IMR-90 (cell line): ENCODE measurements around the gene LRRC7. TPM values are rescaled to one million over a fixed set of nuclear protein-coding genes. Genes with fewer than 3 reads are reported as not detected.

ENCODE experiments used
- ATAC-seq: fragments of 200-7000 bp; cut with Tn5 transposase; 2 replicates; pipeline ENCODE4 v1.9.1; 2020; ENCODE audit warnings: low read depth, mild to moderate bottlenecking, moderate library complexity
- BruUV-seq: library from RNA; stranded (reverse); fragments of 400-500 nt; replicated peaks from 2 replicates; lab custom pipeline; 2021; lab: Mats Ljungman, UMichigan
- CTCF ChIA-PET: fragments of 300-600 bp; formaldehyde crosslinking; extraction: SDS; loops from one replicate; lab custom pipeline; 2021; ENCODE audit warnings: antibody characterized with exemption; lab: Yijun Ruan, JAX
- POLR2A ChIA-PET: fragments of 300-600 bp; sonication (Branson Sonifier 250); formaldehyde crosslinking; loops from one replicate; lab custom pipeline; 2022; ENCODE audit warnings: antibody characterized with exemption; ENCODE audit not compliant: unreplicated experiment; lab: Charles Lee
- DNase-seq: peaks from one replicate; pipeline ENCODE4 v3.0.0; 2013
- H2AFZ ChIP-seq: replicated peaks from 2 replicates; pipeline ENCODE3; 2013; ENCODE audit warnings: low read length, mild to moderate bottlenecking; ENCODE audit not compliant: poor library complexity
- H2AK5ac ChIP-seq: 2 replicates; pipeline ENCODE4 v1.6.1; 2013; ENCODE audit warnings: low read depth, low read length, inconsistent platforms
- H2AK9ac ChIP-seq: replicated peaks from 2 replicates; pipeline ENCODE3; 2013; ENCODE audit warnings: mild to moderate bottlenecking, low read depth, low read length, moderate library complexity; ENCODE audit not compliant: poor library complexity
- H2BK120ac ChIP-seq: 2 replicates; pipeline ENCODE4 v1.6.1; 2013; ENCODE audit warnings: low read depth, low read length, inconsistent platforms
- H2BK15ac ChIP-seq: 3 replicates; pipeline ENCODE4 v1.6.1; 2013; ENCODE audit warnings: low read depth, low read length, inconsistent platforms
- H2BK20ac ChIP-seq: 2 replicates; pipeline ENCODE4 v1.6.1; 2013; ENCODE audit warnings: low read depth, mild to moderate bottlenecking, inconsistent platforms, low read length, moderate library complexity
- H2BK5ac ChIP-seq: 2 replicates; pipeline ENCODE4 v1.6.1; 2013; ENCODE audit warnings: mild to moderate bottlenecking, low read depth, low read length, inconsistent platforms; ENCODE audit not compliant: poor library complexity, severe bottlenecking
- H3K14ac ChIP-seq: replicated peaks from 2 replicates; pipeline ENCODE4 v1.6.1; 2013; ENCODE audit warnings: low read depth, low read length, inconsistent platforms
- H3K18ac ChIP-seq: 2 replicates; pipeline ENCODE4 v1.6.1; 2013; ENCODE audit warnings: low read depth, low read length, control low read depth
- H3K23ac ChIP-seq: 2 replicates; pipeline ENCODE4 v1.6.1; 2013; ENCODE audit warnings: low read depth, low read length, inconsistent platforms
- H3K27ac ChIP-seq: 2 replicates; pipeline ENCODE4 v1.5.1; 2013; ENCODE audit warnings: mild to moderate bottlenecking, control low read depth, low read length; ENCODE audit not compliant: insufficient read depth
- H3K27me3 ChIP-seq: 2 replicates; pipeline ENCODE4 v1.6.1; 2013; ENCODE audit warnings: low read length; ENCODE audit not compliant: control insufficient read depth, insufficient read depth
- H3K36me3 ChIP-seq: 2 replicates; pipeline ENCODE4 v1.6.1; 2013; ENCODE audit warnings: low read length, mixed read lengths; ENCODE audit not compliant: control insufficient read depth, insufficient read depth
- H3K4ac ChIP-seq: 2 replicates; pipeline ENCODE4 v1.6.1; 2013; ENCODE audit warnings: low read depth, low read length, inconsistent platforms
- H3K4me1 ChIP-seq: 2 replicates; pipeline ENCODE4 v1.6.1; 2013; ENCODE audit warnings: low read length, mixed read lengths; ENCODE audit not compliant: control insufficient read depth, insufficient read depth
- H3K4me2 ChIP-seq: 2 replicates; pipeline ENCODE4 v1.6.1; 2013; ENCODE audit warnings: low read depth, mild to moderate bottlenecking, control low read depth, low read length, moderate library complexity
- H3K4me3 ChIP-seq: 2 replicates; pipeline ENCODE4 v1.5.1; 2013; ENCODE audit warnings: low read depth, mild to moderate bottlenecking, control low read depth, low read length, moderate library complexity; ENCODE audit not compliant: insufficient read depth
- H3K56ac ChIP-seq: 2 replicates; pipeline ENCODE4 v1.6.1; 2013; ENCODE audit warnings: low read length, inconsistent platforms; ENCODE audit not compliant: insufficient read depth; ENCODE audit errors: extremely low read depth
- H3K79me1 ChIP-seq, 2 experiments: 2 replicates each; pipeline ENCODE4 v1.6.1; 2013; ENCODE audit warnings: low read length in 2 of 2, inconsistent platforms in 1 of 2, low read depth in 1 of 2
- H3K9ac ChIP-seq: 2 replicates; pipeline ENCODE4 v1.6.1; 2013; ENCODE audit warnings: low read depth, low read length, control low read depth
- H3K9me1 ChIP-seq: 2 replicates; pipeline ENCODE4 v1.6.1; 2013; ENCODE audit warnings: low read length, inconsistent platforms; ENCODE audit not compliant: insufficient read depth
- H3K9me3 ChIP-seq: 2 replicates; pipeline ENCODE4 v1.6.1; 2013; ENCODE audit warnings: low read length; ENCODE audit not compliant: control insufficient read depth, insufficient read depth
- H4K20me1 ChIP-seq: 2 replicates; pipeline ENCODE4 v1.6.1; 2013; ENCODE audit warnings: low read length, inconsistent platforms; ENCODE audit not compliant: insufficient read depth
- H4K5ac ChIP-seq: 2 replicates; pipeline ENCODE4 v1.6.1; 2013; ENCODE audit warnings: mild to moderate bottlenecking, low read depth, low read length, control low read depth
- H4K8ac ChIP-seq, 2 experiments: 2 replicates each; pipeline ENCODE4 v1.6.1; 2013; ENCODE audit warnings: low read depth in 2 of 2, low read length in 2 of 2, control low read depth in 1 of 2, inconsistent platforms in 1 of 2
- H4K91ac ChIP-seq: 2 replicates; pipeline ENCODE4 v1.6.1; 2013; ENCODE audit warnings: low read depth, low read length, inconsistent platforms; ENCODE audit not compliant: insufficient read depth
- BHLHE40 ChIP-seq: fragments of 150-350 bp; IDR thresholded peaks from 2 replicates; pipeline ENCODE4 v1.6.1; 2016; ENCODE audit warnings: mild to moderate bottlenecking, low read depth, low read length
- CEBPB ChIP-seq: IDR thresholded peaks from 2 replicates; pipeline ENCODE4 v1.6.1; 2012; ENCODE audit warnings: low read depth, low read length, improper control_type of control experiment
- CHD1 ChIP-seq: IDR thresholded peaks from 2 replicates; pipeline ENCODE4 v1.6.1; 2012; ENCODE audit warnings: low read depth, low read length, improper control_type of control experiment
- MXI1 ChIP-seq: IDR thresholded peaks from 2 replicates; pipeline ENCODE4 v1.6.1; 2012; ENCODE audit warnings: low read depth, mild to moderate bottlenecking, low read length, moderate library complexity, borderline replicate concordance
- NFE2L2 ChIP-seq: fragments of 150-350 bp; IDR thresholded peaks from 2 replicates; pipeline ENCODE4 v1.6.1; 2016; ENCODE audit warnings: low read depth, mild to moderate bottlenecking, low read length
- POLR2A ChIP-seq: IDR thresholded peaks from 2 replicates; pipeline ENCODE4 v1.6.1; 2012; ENCODE audit warnings: mild to moderate bottlenecking, low read depth, low read length
- RAD21 ChIP-seq: IDR thresholded peaks from 2 replicates; pipeline ENCODE4 v1.6.1; 2012; ENCODE audit warnings: low read length, improper control_type of control experiment
- RFX5 ChIP-seq: IDR thresholded peaks from 2 replicates; pipeline ENCODE4 v1.8.0; 2012; ENCODE audit warnings: low read depth, mild to moderate bottlenecking, low read length, moderate library complexity
- SMC3 ChIP-seq: fragments of 150-350 bp; IDR thresholded peaks from 2 replicates; pipeline ENCODE4 v1.6.1; 2016; ENCODE audit warnings: low read depth, mild to moderate bottlenecking, antibody characterized with exemption, low read length, moderate library complexity
- WGBS, 2 experiments: methylation state at CpG; one replicate each; pipeline versions ENCODE4 v1.1.5 to v1.1.7; 2013; ENCODE audit warnings: missing lambda C conversion rate in 2 of 2; ENCODE audit not compliant: insufficient read length in 1 of 2; ENCODE audit errors: extremely low coverage in 2 of 2; 5-methylcytosine and 5-hydroxymethylcytosine counted together
- dilution Hi-C: fragments of 300-500 bp; cut with HindIII; formaldehyde crosslinking; loops from one replicate; pipeline ENCODE4 v1.14.3; 2018; ENCODE audit warnings: low sequenced_read_pairs; ENCODE audit not compliant: unreplicated experiment
- in situ Hi-C: fragments of 300-500 bp; cut with MboI; formaldehyde crosslinking; loops from 3 replicates; pipeline ENCODE4 v1.14.3; 2019; ENCODE audit warnings: low sequenced_read_pairs, inconsistent platforms, mixed read lengths
- intact Hi-C: fragments of 100-400 bp; cut with micrococcal nuclease; formaldehyde crosslinking; loops from 2 replicates; pipeline ENCODE4 v1.10.0; 2022
- polyA plus RNA-seq, 3 experiments: library from polyadenylated mRNA; depleted of rRNA; stranded (reverse); fragments of >200 nt; gene quantifications; 2 replicates each; pipeline ENCODE4 v1.2.3, GENCODE V29; 2012; ENCODE audit warnings: low replicate concordance in 1 of 3
- total RNA-seq: library from RNA; depleted of rRNA; stranded (reverse); fragments of >200 nt; gene quantifications from 2 replicates; pipeline ENCODE4 v1.2.3, GENCODE V29; 2012
- TF ChIP-seq, protein P1 (sequence below): conservative IDR thresholded peaks from 2 replicates; pipeline ENCODE4 v1.5.1; 2012; ENCODE audit warnings: mild to moderate bottlenecking, low read depth, low read length, improper control_type of control experiment

Gene LRRC7
- total and polyA plus RNA-seq, 2 of the 4 experiments (the other 2 are of a cell fraction) = under 0.01 to 0.02 TPM

DNA sequence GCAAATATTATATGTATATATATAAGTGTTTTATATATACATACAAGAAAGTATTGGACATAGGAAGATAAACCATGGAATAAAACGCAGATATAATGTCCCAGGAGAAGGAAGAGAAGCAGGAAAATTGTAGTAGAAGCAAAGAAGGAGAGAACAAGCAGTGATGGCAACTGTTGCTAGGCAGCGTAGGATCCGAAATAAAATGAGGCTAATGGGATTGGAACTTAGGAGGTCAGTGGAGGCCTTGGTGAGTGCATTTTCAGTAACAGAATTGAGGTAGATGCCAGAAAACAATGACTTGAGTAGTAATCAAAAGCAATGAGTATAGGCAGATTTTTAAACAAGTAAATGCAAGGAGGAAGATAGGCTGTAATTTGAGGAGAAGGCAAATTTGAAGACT, 265.8 kb downstream of the LRRC7 start:
- Histone ChIP-seq H3K56ac (no peak overlapping the region), H2AK5ac (no peak overlapping the region), H2BK5ac (no peak overlapping the region), H4K5ac (no peak overlapping the region), H4K91ac (no peak overlapping the region), H3K4me3 (no peak overlapping the region), H2AFZ (no peak overlapping the region), H3K4me1 (no peaks in the 10 kb centered on the region), H2BK120ac (no peak overlapping the region), H3K79me1 (no peaks in the 10 kb centered on the region), H2BK20ac (no peak overlapping the region), H3K23ac (no peak overlapping the region), H3K36me3 (no peaks in the 10 kb centered on the region), H4K20me1 (no peaks in the 10 kb centered on the region), H3K9me3 (no peaks in the 10 kb centered on the region), H3K4ac (no peak overlapping the region), H3K14ac (no peak overlapping the region), H3K9me1 (no peaks in the 10 kb centered on the region), H3K27me3 (no peaks in the 10 kb centered on the region), H3K4me2 (no peak overlapping the region), H4K8ac (no peak overlapping the region), H2BK15ac (no peak overlapping the region), H3K9ac (no peak overlapping the region), H3K18ac (no peak overlapping the region), H2AK9ac (no peak overlapping the region), H3K27ac (no peak overlapping the region)
- TF ChIP-seq CEBPB (no peak), NFE2L2 (no peak), RFX5 (no peak), POLR2A (no peak), CHD1 (no peak), BHLHE40 (no peak), RAD21 (no peak), SMC3 (no peak), MXI1 (no peak)
- TF ChIP-seq, protein P1, sequence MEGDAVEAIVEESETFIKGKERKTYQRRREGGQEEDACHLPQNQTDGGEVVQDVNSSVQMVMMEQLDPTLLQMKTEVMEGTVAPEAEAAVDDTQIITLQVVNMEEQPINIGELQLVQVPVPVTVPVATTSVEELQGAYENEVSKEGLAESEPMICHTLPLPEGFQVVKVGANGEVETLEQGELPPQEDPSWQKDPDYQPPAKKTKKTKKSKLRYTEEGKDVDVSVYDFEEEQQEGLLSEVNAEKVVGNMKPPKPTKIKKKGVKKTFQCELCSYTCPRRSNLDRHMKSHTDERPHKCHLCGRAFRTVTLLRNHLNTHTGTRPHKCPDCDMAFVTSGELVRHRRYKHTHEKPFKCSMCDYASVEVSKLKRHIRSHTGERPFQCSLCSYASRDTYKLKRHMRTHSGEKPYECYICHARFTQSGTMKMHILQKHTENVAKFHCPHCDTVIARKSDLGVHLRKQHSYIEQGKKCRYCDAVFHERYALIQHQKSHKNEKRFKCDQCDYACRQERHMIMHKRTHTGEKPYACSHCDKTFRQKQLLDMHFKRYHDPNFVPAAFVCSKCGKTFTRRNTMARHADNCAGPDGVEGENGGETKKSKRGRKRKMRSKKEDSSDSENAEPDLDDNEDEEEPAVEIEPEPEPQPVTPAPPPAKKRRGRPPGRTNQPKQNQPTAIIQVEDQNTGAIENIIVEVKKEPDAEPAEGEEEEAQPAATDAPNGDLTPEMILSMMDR = no peak
- WGBS, 2 experiments = 72% methylated on average over 3 of the region's 3 CpGs; no CpG with 5 or more reads in 1 of the 2 experiments
- ATAC-seq = no peak
- no TSS peak for BruUV-seq
- in situ Hi-C loops = no loop called here
- ChIA-PET POLR2A (no interaction called here), CTCF (no interaction called here)
- DNase-seq = no peak
- intact Hi-C loops = no loop called here
- dilution Hi-C loops = no loop called here
